Caco-2 (cell line): ENCODE data around the gene CDKN2D. TPM values are rescaled to one million over a fixed set of nuclear protein-coding genes. Genes with fewer than 3 reads are reported as not detected.

ENCODE experiments used
- microRNA-seq: library from miRNA; unstranded; fragments of <30 nt; microRNA quantifications from one replicate; pipeline ENCODE4 v1.2.0, GENCODE V29; 2022
- total RNA-seq: library from RNA; stranded (reverse); gene quantifications from 2 replicates; pipeline ENCODE4 v1.2.3, GENCODE V29; 2022

The CDKN2D gene
- total RNA-seq, 1 experiment from 2014 or later = 5.0 TPM

Small RNA genes lying within 50 kb of the gene (microRNA-seq; reads per million reads assigned to microRNA genes)
- gene MIR1238 = not detected

Other genes with a start within 250 kb of the CDKN2D start
- 53.9 and 55.1 TPM in 2 replicates for gene RAVER1, start 235.4 kb downstream of the CDKN2D start, total RNA-seq
- 6.9 and 9.8 TPM in 2 replicates for gene ICAM3, start 229.4 kb downstream of the CDKN2D start, total RNA-seq
- 124 and 134 TPM in 2 replicates for gene TYK2, start 188.4 kb downstream of the CDKN2D start, total RNA-seq
- gene CDC37, start 165.4 kb downstream of the CDKN2D start, total RNA-seq = 154 and 164 TPM in 2 replicates
- 3.6 and 3.7 TPM in 2 replicates for gene PDE4A, start 148.4 kb downstream of the CDKN2D start, total RNA-seq
- gene KEAP1, start 65.6 kb downstream of the CDKN2D start, total RNA-seq = 73.0 and 77.7 TPM in 2 replicates
- gene S1PR5, start 51.5 kb downstream of the CDKN2D start, total RNA-seq = 0.57 and 0.67 TPM in 2 replicates
- 34.3 and 34.6 TPM in 2 replicates for gene ATG4D, start 25.1 kb downstream of the CDKN2D start, total RNA-seq
- 27.0 and 27.5 TPM in 2 replicates for gene KRI1, start 3.0 kb downstream of the CDKN2D start, total RNA-seq
- gene AP1M2, start 18.3 kb upstream of the CDKN2D start, total RNA-seq = 191 and 196 TPM in 2 replicates
- 119 and 120 TPM in 2 replicates for gene SLC44A2, start 56.6 kb upstream of the CDKN2D start, total RNA-seq
- 399 and 401 TPM in 2 replicates for gene ILF3, start 85.4 kb upstream of the CDKN2D start, total RNA-seq
- gene QTRT1, start 132.5 kb upstream of the CDKN2D start, total RNA-seq = 32.2 and 43.4 TPM in 2 replicates
- gene DNM2, start 149.1 kb upstream of the CDKN2D start, total RNA-seq = 137 and 138 TPM in 2 replicates